ENCODE results near the gene CFL1.

GRCh38 chr11:65884716-65885092, 26.7 kb upstream of the CFL1 start:
- TF ChIP-seq POLR2AphosphoS5 (IDR thresholded peaks at IDR 0.05; ENCODE audit: low read depth, low read length) (no peak), TAF1 (IDR thresholded peaks at IDR 0.05; ENCODE audit: borderline replicate concordance, insufficient read depth, low read length) (no peak)

Measured in PFSK-1 (cell line).